IMR-90 (cell line): ENCODE results near the gene PLXNA3.

Source experiments
- BHLHE40 ChIP-seq: fragments of 150-350 bp; IDR thresholded peaks from 2 replicates; pipeline ENCODE4 v1.6.1; 2016; ENCODE audit warnings: mild to moderate bottlenecking, low read depth, low read length
- CEBPB ChIP-seq: IDR thresholded peaks from 2 replicates; pipeline ENCODE4 v1.6.1; 2012; ENCODE audit warnings: low read depth, low read length, improper control_type of control experiment
- CHD1 ChIP-seq: IDR thresholded peaks from 2 replicates; pipeline ENCODE4 v1.6.1; 2012; ENCODE audit warnings: low read depth, low read length, improper control_type of control experiment
- ELK1 ChIP-seq: fragments of 150-350 bp; IDR thresholded peaks from 2 replicates; pipeline ENCODE4 v1.6.1; 2016; ENCODE audit warnings: low read depth, mild to moderate bottlenecking, low read length, moderate library complexity, borderline replicate concordance
- FOS ChIP-seq: fragments of 150-350 bp; IDR thresholded peaks from 2 replicates; pipeline ENCODE4 v1.6.1; 2016; ENCODE audit warnings: low read depth, low read length
- MAFK ChIP-seq: IDR thresholded peaks from 2 replicates; pipeline ENCODE4 v1.6.1; 2012; ENCODE audit warnings: low read depth, low read length, improper control_type of control experiment
- MAZ ChIP-seq: IDR thresholded peaks from 2 replicates; pipeline ENCODE4 v1.6.1; 2012; ENCODE audit warnings: low read depth, mild to moderate bottlenecking, low read length, improper control_type of control experiment, moderate library complexity, borderline replicate concordance
- MXI1 ChIP-seq: IDR thresholded peaks from 2 replicates; pipeline ENCODE4 v1.6.1; 2012; ENCODE audit warnings: low read depth, mild to moderate bottlenecking, low read length, moderate library complexity, borderline replicate concordance
- POLR2A ChIP-seq: IDR thresholded peaks from 2 replicates; pipeline ENCODE4 v1.6.1; 2012; ENCODE audit warnings: mild to moderate bottlenecking, low read depth, low read length
- RAD21 ChIP-seq: IDR thresholded peaks from 2 replicates; pipeline ENCODE4 v1.6.1; 2012; ENCODE audit warnings: low read length, improper control_type of control experiment
- RFX5 ChIP-seq: IDR thresholded peaks from 2 replicates; pipeline ENCODE4 v1.8.0; 2012; ENCODE audit warnings: low read depth, mild to moderate bottlenecking, low read length, moderate library complexity
- SMC3 ChIP-seq: fragments of 150-350 bp; IDR thresholded peaks from 2 replicates; pipeline ENCODE4 v1.6.1; 2016; ENCODE audit warnings: low read depth, mild to moderate bottlenecking, antibody characterized with exemption, low read length, moderate library complexity
- TF ChIP-seq, protein P1 (sequence below): conservative IDR thresholded peaks from 2 replicates; pipeline ENCODE4 v1.5.1; 2012; ENCODE audit warnings: mild to moderate bottlenecking, low read depth, low read length, improper control_type of control experiment

DNA sequence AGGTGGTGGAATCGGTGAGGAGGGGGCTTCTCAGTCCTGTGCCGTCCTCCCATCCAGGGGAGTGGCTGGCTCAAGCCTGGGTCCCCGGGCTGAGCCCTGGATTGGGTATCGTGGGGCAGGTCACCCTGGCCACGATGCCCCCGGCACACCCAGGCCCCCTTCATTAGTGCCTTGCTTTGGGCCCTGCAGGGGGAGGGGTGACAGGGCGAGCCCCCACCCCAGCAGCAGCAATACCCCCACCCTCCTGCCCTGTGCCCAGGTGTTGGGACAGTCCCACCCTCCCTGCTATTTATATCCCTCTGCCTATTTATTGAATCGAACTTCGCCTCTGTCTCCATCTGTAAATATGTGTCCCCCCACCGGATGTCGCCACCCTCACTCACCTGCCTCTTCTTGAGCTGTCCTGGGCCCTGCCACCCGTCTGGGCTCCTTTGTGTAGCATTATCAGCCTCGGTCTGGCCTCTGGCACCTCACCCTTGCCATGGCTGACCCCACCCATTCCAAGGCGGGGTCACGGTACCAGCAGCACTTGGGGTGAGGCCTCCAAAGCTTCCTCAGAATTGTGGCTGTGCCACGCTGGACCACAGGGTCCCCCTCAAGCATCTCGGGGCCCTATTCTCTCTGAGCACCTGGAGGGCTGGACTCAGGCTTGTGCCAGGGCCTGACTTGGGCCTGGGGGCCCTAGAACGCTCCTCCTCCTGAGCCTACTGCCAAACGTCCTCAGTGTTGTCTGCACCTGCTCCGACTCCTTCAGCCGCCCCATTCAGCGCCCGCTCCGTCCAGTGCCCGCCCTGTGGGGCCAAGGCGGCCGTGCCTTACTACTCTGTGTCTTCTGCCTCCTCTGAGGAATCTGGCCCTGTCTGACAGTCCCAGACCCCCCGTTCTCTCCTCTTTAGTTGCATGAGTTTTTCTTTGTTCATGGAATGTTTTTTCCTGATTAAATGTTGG lies 14.9 kb downstream of the PLXNA3 start:
- TF ChIP-seq, protein P1, sequence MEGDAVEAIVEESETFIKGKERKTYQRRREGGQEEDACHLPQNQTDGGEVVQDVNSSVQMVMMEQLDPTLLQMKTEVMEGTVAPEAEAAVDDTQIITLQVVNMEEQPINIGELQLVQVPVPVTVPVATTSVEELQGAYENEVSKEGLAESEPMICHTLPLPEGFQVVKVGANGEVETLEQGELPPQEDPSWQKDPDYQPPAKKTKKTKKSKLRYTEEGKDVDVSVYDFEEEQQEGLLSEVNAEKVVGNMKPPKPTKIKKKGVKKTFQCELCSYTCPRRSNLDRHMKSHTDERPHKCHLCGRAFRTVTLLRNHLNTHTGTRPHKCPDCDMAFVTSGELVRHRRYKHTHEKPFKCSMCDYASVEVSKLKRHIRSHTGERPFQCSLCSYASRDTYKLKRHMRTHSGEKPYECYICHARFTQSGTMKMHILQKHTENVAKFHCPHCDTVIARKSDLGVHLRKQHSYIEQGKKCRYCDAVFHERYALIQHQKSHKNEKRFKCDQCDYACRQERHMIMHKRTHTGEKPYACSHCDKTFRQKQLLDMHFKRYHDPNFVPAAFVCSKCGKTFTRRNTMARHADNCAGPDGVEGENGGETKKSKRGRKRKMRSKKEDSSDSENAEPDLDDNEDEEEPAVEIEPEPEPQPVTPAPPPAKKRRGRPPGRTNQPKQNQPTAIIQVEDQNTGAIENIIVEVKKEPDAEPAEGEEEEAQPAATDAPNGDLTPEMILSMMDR: no peak
- TF ChIP-seq RAD21 (no peak), RFX5 (no peak), CHD1 (no peak), BHLHE40 (no peak), CEBPB (no peak), FOS (no peak), POLR2A (no peak), SMC3 (no peak), MXI1 (no peak), MAFK (no peak), ELK1 (no peak), MAZ (no peak)
